Cardiac ventricle fibroblast (primary cell): ENCODE measurements around the gene ZFP64. TPM values are rescaled to one million over a fixed set of nuclear protein-coding genes. Genes with fewer than 3 reads are reported as not detected.

Source experiments
- total RNA-seq: library from RNA; depleted of rRNA; stranded (reverse); fragments of >200 nt; gene quantifications from 2 replicates; pipeline ENCODE4 v1.2.3, GENCODE V29; 2015

Gene ZFP64
- 9.8 and 9.9 TPM in 2 replicates for total RNA-seq

GRCh38 chr20:52191132-52191915 is at the start of gene ZFP64:
TSS of gene ZFP64 (minus strand) at chr20:52191779. CDS start at chr20:52191636, 143 bp downstream.

